Astrocyte (in vitro differentiated cells and primary cell): ENCODE data around the gene HMGCL.

Source experiments
- EZH2 ChIP-seq: IDR thresholded peaks from 2 replicates; pipeline ENCODE4 v1.6.1; 2012; ENCODE audit warnings: mild to moderate bottlenecking, low read length, inconsistent platforms; ENCODE audit not compliant: insufficient read depth
- TF ChIP-seq, protein P1 (sequence below): IDR thresholded peaks from 2 replicates; pipeline ENCODE4 v1.5.1; 2011; ENCODE audit warnings: low read depth, mild to moderate bottlenecking, inconsistent platforms, low read length, moderate library complexity; ENCODE audit not compliant: insufficient read depth

DNA sequence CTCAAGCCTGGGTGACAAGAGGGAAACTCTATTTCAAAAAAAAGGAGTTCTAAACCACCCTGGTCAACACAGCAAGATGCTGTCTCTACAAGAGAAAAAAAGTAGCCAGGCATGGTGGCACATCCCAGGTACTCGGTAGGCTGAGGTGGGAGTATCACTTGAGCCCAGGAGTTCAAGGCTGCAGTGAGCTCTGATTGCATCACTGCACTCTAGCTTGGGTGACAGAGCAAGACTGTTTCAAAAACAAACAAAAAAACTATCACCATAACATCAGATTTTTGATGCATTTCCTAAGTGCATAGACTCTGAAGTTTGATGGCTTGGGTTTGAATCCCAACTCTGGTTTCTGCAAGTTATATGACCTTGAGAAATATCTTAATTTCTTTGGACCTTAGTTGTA is 72.3 kb downstream of the HMGCL start:
- TF ChIP-seq EZH2: no peak
- TF ChIP-seq, protein P1, sequence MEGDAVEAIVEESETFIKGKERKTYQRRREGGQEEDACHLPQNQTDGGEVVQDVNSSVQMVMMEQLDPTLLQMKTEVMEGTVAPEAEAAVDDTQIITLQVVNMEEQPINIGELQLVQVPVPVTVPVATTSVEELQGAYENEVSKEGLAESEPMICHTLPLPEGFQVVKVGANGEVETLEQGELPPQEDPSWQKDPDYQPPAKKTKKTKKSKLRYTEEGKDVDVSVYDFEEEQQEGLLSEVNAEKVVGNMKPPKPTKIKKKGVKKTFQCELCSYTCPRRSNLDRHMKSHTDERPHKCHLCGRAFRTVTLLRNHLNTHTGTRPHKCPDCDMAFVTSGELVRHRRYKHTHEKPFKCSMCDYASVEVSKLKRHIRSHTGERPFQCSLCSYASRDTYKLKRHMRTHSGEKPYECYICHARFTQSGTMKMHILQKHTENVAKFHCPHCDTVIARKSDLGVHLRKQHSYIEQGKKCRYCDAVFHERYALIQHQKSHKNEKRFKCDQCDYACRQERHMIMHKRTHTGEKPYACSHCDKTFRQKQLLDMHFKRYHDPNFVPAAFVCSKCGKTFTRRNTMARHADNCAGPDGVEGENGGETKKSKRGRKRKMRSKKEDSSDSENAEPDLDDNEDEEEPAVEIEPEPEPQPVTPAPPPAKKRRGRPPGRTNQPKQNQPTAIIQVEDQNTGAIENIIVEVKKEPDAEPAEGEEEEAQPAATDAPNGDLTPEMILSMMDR: no peak
